Measurements from ENCODE around the gene FCN3.
"Not testable (repeated sequence)": the region's sequence is repeated elsewhere in the genome, so short reads cannot be mapped to it uniquely, and the experiment has no call there.

The FCN3 gene

GRCh38 chr1:27374362-27375086 is at the start of gene FCN3:
FCN3 (minus strand) TSS chr1:27374824; CDS start chr1:27374818, 6 bp downstream.
- no peak for DNase-seq

GRCh38 chr1:27423709-27424108 is 49.1 kb upstream of the FCN3 start:
- no peak for DNase-seq

- no peak for DNase-seq
Measured at GRCh38 chr1:27418326-27419185, 43.9 kb upstream of the FCN3 start.

GRCh38 chr1:27417713-27418112 is 43.1 kb upstream of the FCN3 start:
- no peak for DNase-seq

- peak; percentile 86 for DNase-seq
Measured at GRCh38 chr1:27416387-27417111, 41.9 kb upstream of the FCN3 start.

- no peak for DNase-seq
Measured at GRCh38 chr1:27414091-27414490, 39.5 kb upstream of the FCN3 start.

- no peak for DNase-seq
Measured at GRCh38 chr1:27413004-27413403, 38.4 kb upstream of the FCN3 start.

GRCh38 chr1:27412502-27412901 is 37.9 kb upstream of the FCN3 start:
- DNase-seq, result no peak

GRCh38 chr1:27410709-27411108 is 36.1 kb upstream of the FCN3 start:
- DNase-seq, result no peak

- DNase-seq, result no peak
Measured at GRCh38 chr1:27409669-27410068, 35.0 kb upstream of the FCN3 start.

GRCh38 chr1:27408151-27408550 is 33.5 kb upstream of the FCN3 start:
- DNase-seq, result no peak

GRCh38 chr1:27406791-27407190 is 32.2 kb upstream of the FCN3 start:
- not testable (repeated sequence) for DNase-seq

- no peak for DNase-seq
Measured at GRCh38 chr1:27406362-27406680, 31.7 kb upstream of the FCN3 start.

GRCh38 chr1:27405598-27406361 is 31.2 kb upstream of the FCN3 start:
- DNase-seq, result not testable (repeated sequence)

- no peak for DNase-seq
Measured at GRCh38 chr1:27405074-27405473, 30.4 kb upstream of the FCN3 start.

- DNase-seq, result no peak
Measured at GRCh38 chr1:27403931-27404330, 29.3 kb upstream of the FCN3 start.

- DNase-seq, result peak; percentile 2
Measured at GRCh38 chr1:27403065-27403726, 28.6 kb upstream of the FCN3 start.

- peak; percentile 30 for DNase-seq
Measured at GRCh38 chr1:27402349-27402754, 27.7 kb upstream of the FCN3 start.

GRCh38 chr1:27400963-27401341 is 26.3 kb upstream of the FCN3 start:
- DNase-seq, result no peak

- peak; percentile 61 for DNase-seq
Measured at GRCh38 chr1:27400082-27400962, 25.7 kb upstream of the FCN3 start.

Measured in NCI-H69 (cell line).